Lung microvascular endothelial cell (primary cell): Measurements from ENCODE around the gene ARL6IP1. TPM values are rescaled to one million over a fixed set of nuclear protein-coding genes. Genes with fewer than 3 reads are reported as not detected.
"Not testable (repeated sequence)": the region's sequence is repeated elsewhere in the genome, so short reads cannot be mapped to it uniquely, and the experiment has no call there.

Source experiments
- DNase-seq, 2 donors: peaks; one replicate each; pipeline versions ENCODE4 v3.0.0 to v3.0.0-alpha.2; 2010; ENCODE audit warnings: low read depth in 2 of 2
- total RNA-seq: library from RNA; depleted of rRNA; stranded (reverse); fragments of >200 nt; gene quantifications from 2 replicates; pipeline ENCODE4 v1.2.1, GENCODE V29; 2014

The ARL6IP1 gene
- total RNA-seq, 1 donor from 2014 or later = 872 TPM

DNA sequence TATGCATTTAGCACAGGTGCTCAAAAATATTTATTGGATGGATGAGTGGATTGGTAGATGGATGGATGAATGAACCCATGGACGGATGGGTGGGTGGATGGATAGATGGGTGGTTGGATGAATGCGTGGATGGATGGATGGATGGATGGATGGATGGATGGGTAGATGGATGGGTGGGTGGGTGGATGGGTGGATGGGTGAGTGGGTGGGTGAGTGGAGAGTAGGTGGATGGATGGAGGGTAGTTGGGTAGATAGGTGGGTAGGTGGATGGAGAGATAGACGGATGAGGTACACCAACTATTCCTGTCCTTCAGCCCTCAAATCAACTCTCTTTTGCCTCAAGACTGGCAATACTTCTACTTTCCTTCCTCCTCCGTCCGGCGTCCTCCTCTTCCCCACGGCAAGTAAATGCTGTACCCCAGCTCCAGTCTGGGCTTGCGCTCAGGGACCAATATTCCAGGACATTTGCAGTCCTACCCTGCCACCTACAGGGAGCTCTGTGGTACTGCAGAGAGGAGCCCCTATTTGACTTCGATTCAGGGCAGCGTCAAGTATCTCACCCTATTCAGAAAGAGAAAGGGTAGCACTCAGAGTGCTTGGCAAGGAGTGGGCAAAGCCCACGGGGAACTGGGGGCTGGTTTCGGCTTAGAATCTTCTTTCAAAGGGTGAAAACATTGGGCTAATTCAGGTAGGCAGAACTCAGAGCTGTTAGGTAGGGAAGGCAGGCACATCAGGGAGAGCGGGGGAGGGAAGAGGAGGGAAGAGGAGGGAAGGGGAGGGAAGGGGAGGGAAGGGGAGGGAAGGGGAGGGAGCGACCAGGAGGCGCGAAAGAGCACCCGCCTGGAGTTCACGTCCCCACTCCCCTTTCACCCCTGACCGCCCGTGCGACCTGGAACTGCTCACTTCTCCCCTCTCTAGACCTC is 41.5 kb downstream of the ARL6IP1 start:
- DNase-seq = peak; percentile 3 to 8

DNA sequence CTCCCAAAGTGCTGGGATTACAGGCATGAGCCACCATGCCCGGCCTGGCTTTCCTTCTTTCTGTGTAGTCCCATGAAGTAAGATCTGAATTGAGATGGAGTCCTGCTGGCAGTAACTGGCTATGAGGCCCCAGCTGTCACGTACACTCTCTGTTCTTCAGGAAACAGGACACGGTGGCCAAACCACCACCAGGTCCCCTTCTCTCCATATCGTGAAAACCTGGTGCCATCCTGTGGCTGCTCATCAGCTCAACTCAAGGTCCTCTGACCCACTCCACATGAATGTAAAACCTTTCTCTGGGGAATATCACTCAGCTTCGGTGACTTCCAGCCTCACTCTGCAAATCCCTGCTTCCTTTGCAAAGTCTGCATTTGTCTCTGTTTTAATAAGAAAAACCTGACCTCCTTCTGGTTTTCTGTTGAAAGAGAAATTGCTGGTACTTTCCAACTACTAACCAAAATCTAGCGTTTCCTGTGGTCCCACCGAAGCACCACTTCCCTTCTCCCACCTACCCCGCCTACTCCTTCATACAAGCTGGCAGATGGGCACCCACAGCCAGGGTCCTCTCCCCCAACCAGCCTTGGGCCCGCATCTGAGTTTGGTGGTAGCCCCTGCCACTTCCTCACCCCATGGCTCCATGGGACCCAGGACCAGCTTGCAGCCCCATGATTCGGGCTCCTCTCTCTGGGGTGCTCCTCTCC is 43.2 kb downstream of the ARL6IP1 start:
- not testable (repeated sequence) for DNase-seq

DNA sequence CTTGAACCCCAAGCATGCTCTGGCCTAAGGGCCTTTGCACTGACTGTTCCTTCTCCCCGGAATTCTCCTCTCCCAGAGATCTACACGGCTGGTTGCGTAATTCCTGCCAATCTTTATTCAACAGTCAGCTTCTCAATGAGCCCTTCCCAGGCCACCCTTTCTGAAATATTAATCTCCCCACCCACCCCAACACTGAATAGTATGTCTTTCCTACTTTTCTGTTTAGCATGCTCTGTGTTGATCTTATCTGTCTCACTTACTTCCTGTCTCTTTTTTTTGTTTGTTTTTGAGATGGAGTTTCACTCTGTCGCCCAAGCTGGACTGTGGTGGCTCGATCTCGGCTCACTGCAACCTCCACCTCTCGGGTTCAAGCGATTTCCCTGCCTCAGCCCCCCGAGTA is 44.7 kb downstream of the ARL6IP1 start:
- not testable (repeated sequence) for DNase-seq

DNA sequence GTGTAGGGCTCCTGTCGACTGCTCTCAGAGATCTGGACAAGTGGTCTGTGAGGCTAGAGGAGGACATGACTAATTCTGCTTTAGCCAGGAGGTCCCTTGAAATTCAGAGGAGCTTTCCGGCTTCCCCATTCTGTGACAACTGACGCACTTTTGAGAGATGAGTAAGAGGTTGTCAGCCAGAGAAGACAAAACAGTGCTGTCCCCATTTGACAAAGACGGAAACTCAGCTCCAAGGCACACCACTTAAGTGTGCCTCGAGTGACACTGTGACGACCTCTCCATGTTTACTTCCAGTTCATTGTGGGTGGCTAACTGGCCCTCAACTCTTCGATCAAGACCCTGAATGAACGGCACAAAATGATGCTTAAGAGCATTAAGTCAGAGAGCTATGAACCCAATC is 58.5 kb downstream of the ARL6IP1 start:
- not testable (repeated sequence) for DNase-seq

Other genes with a start within 250 kb of the ARL6IP1 start
- gene NOMO2, start 239.5 kb downstream of the ARL6IP1 start, total RNA-seq = 105 and 145 TPM in 2 replicates
- 1,544 and 2,163 TPM in 2 replicates for gene RPS15A, start 11.2 kb downstream of the ARL6IP1 start, total RNA-seq
- gene SMG1, start 124.9 kb upstream of the ARL6IP1 start, total RNA-seq = 34.0 and 40.7 TPM in 2 replicates
- 2.8 and 3.6 TPM in 2 replicates for gene TMC7, start 182.4 kb upstream of the ARL6IP1 start, total RNA-seq